ENCODE data around the gene CHST5. TPM values are rescaled to one million over a fixed set of nuclear protein-coding genes. Genes with fewer than 3 reads are reported as not detected.

CHST5 gene
- total RNA-seq, 2 donors from 2014 or later = 0.26 to 1.1 TPM

DNA sequence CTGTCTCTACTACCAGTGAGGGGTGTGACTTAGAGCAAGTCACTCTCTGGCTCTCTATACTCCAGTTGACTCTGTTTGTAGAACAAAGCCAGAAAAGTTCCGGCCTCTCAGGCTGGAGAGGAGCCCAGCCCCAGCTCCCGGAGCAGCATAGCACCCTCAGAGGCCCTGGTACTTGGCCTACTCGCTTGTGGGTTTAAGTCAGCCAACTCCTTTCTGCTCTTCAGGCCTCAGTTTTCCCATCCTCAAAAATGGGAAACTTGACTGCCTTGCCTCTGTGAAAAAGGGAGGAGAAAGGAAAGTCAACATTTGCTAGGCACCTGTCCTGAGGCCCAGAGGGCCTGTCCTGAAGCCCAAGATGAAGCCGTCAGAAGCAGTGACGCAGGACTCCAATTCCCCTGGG, 41.7 kb downstream of the CHST5 start:
- Mint-ChIP-seq H3K27ac (peak overlapping the region; percentile 68), H3K9me3 (no peaks in the 10 kb centered on the region), H3K4me3 (peak overlapping the region; percentile 80), H3K36me3 (ENCODE audit: low read depth) (no peaks in the 10 kb centered on the region), H3K27me3 (ENCODE audit: insufficient read depth) (peaks cover 18% of the 10 kb centered on the region), H3K4me1 (peaks cover 5% of the 10 kb centered on the region)
- no peak for DNase-seq
- H3K36me3 ChIP-seq (ENCODE audit: control insufficient read depth, insufficient read depth, low read length) = no peaks in the 10 kb centered on the region
- no peaks in the 10 kb centered on the region for H3K9me3 ChIP-seq (ENCODE audit: control insufficient read depth, low read length)
- H3K4me1 ChIP-seq (ENCODE audit: control insufficient read depth, insufficient read depth, low read length) = no peaks in the 10 kb centered on the region
- 88 to 91% methylated on average over 5 of the region's 5 CpGs for WGBS, 2 experiments (ENCODE audit: insufficient coverage in 1 of 2, insufficient read length in 1 of 2)
- peak overlapping the region; percentile 86 for H3K4me3 ChIP-seq (ENCODE audit: low read length)
- H3K27me3 ChIP-seq (ENCODE audit: control insufficient read depth, insufficient read depth, low read length, poor library complexity, severe bottlenecking) = peaks cover 13% of the 10 kb centered on the region
- H3K9ac ChIP-seq (ENCODE audit: extremely low read depth, low read length, poor library complexity, severe bottlenecking) = peak overlapping the region; percentile 49
- TF ChIP-seq, protein P1, sequence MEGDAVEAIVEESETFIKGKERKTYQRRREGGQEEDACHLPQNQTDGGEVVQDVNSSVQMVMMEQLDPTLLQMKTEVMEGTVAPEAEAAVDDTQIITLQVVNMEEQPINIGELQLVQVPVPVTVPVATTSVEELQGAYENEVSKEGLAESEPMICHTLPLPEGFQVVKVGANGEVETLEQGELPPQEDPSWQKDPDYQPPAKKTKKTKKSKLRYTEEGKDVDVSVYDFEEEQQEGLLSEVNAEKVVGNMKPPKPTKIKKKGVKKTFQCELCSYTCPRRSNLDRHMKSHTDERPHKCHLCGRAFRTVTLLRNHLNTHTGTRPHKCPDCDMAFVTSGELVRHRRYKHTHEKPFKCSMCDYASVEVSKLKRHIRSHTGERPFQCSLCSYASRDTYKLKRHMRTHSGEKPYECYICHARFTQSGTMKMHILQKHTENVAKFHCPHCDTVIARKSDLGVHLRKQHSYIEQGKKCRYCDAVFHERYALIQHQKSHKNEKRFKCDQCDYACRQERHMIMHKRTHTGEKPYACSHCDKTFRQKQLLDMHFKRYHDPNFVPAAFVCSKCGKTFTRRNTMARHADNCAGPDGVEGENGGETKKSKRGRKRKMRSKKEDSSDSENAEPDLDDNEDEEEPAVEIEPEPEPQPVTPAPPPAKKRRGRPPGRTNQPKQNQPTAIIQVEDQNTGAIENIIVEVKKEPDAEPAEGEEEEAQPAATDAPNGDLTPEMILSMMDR (conservative IDR thresholded peaks at IDR 0.05) = no peak
- no peak overlapping the region for H3K27ac ChIP-seq (ENCODE audit: low read depth, low read length)

DNA sequence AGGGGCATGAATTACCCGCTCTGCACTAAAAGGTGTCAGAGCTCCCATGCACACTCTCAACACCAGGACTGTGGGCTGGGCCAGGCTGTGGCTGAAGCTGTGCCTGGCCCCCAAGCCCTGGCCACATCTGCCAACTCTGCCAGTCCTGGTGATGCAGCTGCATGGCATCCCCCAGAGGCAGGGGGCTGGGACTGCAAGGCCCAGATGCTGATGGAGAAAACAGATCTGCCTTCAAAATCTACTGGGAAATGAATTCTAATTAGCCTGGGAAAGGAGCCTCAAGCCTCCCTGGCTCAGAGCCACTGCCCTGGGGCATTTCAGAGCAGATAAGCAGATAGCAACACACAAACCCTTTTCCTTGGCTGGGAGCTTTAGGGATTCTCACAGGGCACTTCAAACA, 44.0 kb downstream of the CHST5 start:
- peak; percentile 76 for DNase-seq
- TF ChIP-seq, protein P1 (conservative IDR thresholded peaks at IDR 0.05) = peak; percentile 61
- 83 to 95% methylated on average over 1 of the region's 1 CpG for WGBS, 2 experiments (ENCODE audit: insufficient coverage in 1 of 2, insufficient read length in 1 of 2)
- Mint-ChIP-seq H3K27me3 (ENCODE audit: insufficient read depth) (peaks cover 17% of the 10 kb centered on the region), H3K27ac (no peak overlapping the region), H3K4me1 (peaks cover 5% of the 10 kb centered on the region), H3K9me3 (no peaks in the 10 kb centered on the region), H3K36me3 (ENCODE audit: low read depth) (peaks cover 2% of the 10 kb centered on the region), H3K4me3 (no peak overlapping the region)
- peaks cover 13% of the 10 kb centered on the region for H3K27me3 ChIP-seq (ENCODE audit: control insufficient read depth, insufficient read depth, low read length, poor library complexity, severe bottlenecking)
- H3K36me3 ChIP-seq (ENCODE audit: control insufficient read depth, insufficient read depth, low read length) = no peaks in the 10 kb centered on the region
- H3K9ac ChIP-seq (ENCODE audit: extremely low read depth, low read length, poor library complexity, severe bottlenecking) = no peak overlapping the region
- no peaks in the 10 kb centered on the region for H3K4me1 ChIP-seq (ENCODE audit: control insufficient read depth, insufficient read depth, low read length)
- no peak overlapping the region for H3K27ac ChIP-seq (ENCODE audit: low read depth, low read length)
- no peaks in the 10 kb centered on the region for H3K9me3 ChIP-seq (ENCODE audit: control insufficient read depth, low read length)
- H3K4me3 ChIP-seq (ENCODE audit: low read length) = no peak overlapping the region

DNA sequence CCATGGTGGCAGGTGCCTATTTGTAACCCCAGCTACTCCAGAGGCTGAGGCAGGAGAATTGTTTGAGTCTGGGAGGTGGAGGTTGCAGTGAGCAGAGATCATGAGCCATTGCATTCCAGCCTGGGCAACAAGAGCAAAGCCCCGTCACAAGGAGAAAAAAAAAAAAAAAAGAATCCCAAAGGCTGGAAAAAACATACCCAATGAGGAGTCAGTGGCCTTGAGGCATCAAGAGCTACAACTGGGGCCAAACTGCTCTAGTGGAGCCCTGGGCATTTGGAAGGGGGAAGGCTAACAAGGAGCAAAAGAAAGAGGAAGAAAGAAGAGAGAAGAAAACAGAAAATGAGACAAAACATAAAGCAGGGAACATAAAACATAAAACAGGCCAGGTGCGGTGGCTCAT, 47.6 kb downstream of the CHST5 start:
- no peak for DNase-seq
- Histone ChIP-seq H3K27me3 (ENCODE audit: control insufficient read depth, insufficient read depth, low read length, poor library complexity, severe bottlenecking) (no peaks in the 10 kb centered on the region), H3K9ac (ENCODE audit: extremely low read depth, low read length, poor library complexity, severe bottlenecking) (no peak overlapping the region), H3K27ac (ENCODE audit: low read depth, low read length) (no peak overlapping the region), H3K36me3 (ENCODE audit: control insufficient read depth, insufficient read depth, low read length) (no peaks in the 10 kb centered on the region), H3K4me3 (ENCODE audit: low read length) (no peak overlapping the region), H3K9me3 (ENCODE audit: control insufficient read depth, low read length) (no peaks in the 10 kb centered on the region), H3K4me1 (ENCODE audit: control insufficient read depth, insufficient read depth, low read length) (no peaks in the 10 kb centered on the region)
- TF ChIP-seq, protein P1 (conservative IDR thresholded peaks at IDR 0.05) = no peak
- no peaks in the 10 kb centered on the region for H3K4me1 Mint-ChIP-seq
- H3K4me3 Mint-ChIP-seq = no peak overlapping the region
- no peaks in the 10 kb centered on the region for H3K9me3 Mint-ChIP-seq
- H3K27me3 Mint-ChIP-seq (ENCODE audit: insufficient read depth) = peaks cover 2% of the 10 kb centered on the region
- WGBS, 2 experiments (ENCODE audit: insufficient coverage in 1 of 2, insufficient read length in 1 of 2) = 90 to 100% methylated on average over 2 of the region's 2 CpGs
- H3K36me3 Mint-ChIP-seq (ENCODE audit: low read depth) = peaks cover 2% of the 10 kb centered on the region
- no peak overlapping the region for H3K27ac Mint-ChIP-seq

All from endodermal cell (in vitro differentiated cells).